ENCODE measurements around the gene MAP3K9.
A peak's percentile ranks its signal among the peaks of the same experiment; 100 is the strongest.
"Not testable (repeated sequence)": the region's sequence is repeated elsewhere in the genome, so short reads cannot be mapped to it uniquely, and the experiment has no call there.

MAP3K9 gene

DNA sequence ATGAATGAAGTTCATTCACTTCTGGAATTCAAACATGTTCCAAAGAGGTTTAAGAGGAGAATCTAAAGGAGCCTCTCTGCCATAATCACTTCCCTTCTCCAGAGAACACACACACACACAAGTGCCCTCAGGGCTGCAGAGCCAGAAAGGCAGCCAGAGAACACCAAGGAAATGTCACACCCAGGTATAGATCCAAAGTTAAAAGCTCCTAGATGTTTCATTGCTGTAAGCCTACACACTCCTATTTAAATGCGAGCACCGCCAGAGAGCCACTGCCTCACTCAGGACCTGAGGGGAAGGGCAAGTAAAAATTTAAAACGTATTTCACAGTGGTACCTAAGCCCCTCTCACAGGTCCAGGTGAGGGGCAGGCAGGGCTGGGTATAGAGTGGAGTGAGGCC, 85.2 kb downstream of the MAP3K9 start:
- no peak for DNase-seq (ENCODE audit: low spot score)

DNA sequence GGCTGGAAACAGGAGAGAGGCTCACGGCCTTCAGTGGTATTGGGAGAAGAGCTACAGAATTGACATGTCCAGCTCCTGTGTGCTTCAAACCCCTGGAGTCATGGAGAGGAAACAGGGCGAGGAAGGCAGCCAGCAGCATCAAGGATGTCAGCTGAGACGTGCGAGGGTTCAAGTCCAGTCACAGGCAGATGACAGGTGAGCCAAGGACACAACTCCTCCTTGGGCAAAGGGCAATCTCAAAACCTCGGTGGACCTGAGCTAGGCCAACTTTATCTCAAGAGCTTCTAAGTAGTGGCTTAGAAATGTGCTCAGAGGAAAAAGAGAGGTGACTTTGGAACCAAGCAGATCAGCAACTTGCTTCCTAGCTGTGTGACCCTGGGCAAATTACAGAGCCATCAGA, 86.0 kb downstream of the MAP3K9 start:
- DNase-seq (ENCODE audit: low spot score): no peak

DNA sequence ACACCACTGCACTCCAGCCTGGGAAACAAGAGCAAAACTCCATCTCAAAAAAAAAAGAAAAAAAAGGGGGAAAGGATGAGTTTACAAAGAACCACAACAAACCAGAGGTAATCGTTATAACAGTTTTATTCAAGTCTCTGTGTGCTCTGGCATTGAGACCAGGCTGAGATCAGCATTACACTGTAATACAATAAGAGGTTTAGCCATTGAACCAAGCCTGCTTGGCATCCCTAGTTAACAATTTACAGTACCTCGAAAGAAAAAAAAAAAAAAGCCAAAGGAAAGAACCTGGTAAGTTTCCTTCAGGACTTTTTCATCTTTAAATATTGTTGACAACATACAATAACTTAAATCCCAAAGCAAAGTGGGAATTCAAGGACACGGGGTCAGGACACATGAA, 86.9 kb downstream of the MAP3K9 start:
- DNase-seq (ENCODE audit: low spot score): no peak

DNA sequence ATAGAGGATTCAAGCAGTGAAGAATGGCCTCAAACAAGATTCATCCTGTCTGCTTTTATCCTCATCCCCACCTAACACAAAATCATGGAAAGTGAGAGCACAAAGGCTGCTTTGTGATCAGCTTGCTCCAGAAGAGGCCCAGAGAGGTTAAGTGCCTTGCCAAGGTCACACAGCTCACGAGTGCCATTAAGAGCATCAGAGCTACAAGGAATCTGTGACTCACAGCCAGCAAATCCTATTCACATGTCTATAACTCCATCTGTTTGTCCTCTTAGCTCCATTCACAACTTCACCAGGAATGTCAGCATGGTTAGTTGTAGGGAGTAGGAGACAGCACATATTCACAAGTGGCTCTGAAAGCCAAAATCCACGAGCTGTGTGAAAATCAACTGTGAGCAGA, 87.8 kb downstream of the MAP3K9 start:
- DNase-seq (ENCODE audit: low spot score): no peak

DNA sequence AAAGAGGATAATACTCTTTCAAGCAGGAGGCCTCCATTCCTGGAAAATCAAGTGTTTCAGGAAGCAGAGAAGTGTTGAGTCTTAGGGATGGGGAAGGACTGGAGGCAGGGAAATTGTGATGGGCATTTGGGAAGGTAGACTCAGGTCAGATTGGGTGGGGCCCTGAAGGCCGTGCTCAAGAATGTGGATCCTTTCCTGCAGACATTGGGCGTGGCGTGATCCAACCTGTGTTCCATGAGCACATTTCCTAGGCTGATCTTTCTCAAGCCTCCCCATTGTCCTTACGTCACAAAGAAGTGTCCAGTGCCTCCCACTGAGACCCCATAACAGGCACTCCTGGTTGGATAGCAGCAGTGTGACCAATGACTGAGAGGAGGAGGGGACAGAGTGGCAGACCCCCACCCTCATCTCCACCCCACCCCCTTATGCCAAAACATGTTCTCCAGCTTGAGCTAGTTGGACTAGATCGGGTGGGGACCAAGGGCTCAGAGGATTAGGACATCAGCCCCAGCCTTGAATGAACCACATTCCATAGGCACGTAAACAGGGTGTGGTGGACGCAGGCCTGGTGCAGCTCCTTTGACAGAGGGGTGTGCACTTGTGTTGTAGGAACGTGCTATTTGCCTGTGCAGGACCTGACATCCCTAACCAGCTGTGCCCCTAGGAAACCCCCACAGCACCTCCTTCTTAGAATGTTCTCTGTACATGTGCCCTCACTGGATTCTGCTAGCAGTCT, 90.8 kb downstream of the MAP3K9 start:
- DNase-seq (ENCODE audit: low spot score): no peak

DNA sequence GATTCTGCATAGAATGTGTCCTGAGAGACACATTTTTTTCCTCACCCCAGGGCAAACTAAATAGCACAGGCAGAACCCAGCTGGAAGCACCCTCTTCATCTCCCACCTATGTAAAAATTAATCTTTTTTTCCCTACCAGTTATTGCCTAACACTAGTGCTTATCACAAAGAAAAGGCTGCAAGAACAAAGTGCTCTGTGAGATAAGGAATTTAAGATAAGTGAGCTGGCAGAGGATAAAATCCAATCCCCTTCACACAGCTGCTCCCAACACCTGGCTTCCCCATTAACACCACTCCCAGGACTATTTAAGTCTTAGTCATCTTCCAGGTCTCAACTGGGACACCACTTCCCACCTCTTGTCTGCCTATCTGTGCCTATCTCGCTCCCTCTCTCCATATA, 92.4 kb downstream of the MAP3K9 start:
- DNase-seq (ENCODE audit: low spot score): no peak

DNA sequence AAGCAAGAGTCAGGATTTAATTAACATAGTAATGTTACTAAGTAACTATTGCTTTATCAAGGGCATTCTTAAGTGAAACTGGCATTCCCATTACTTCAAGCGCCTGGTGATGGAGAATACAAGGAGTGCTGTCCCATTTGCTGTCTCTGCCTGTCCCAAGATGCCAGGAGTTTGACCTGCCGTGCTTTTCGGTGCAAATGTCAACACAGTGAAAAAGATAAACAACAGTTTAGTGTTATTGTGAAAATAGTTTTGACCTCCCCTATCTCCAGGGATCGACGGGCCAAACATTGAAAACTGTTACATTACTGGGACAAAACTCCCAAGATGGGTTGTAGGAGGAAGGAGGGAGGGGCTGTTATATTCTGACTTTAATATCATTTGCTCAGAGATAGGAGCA, 92.8 kb downstream of the MAP3K9 start:
- DNase-seq (ENCODE audit: low spot score): no peak

DNA sequence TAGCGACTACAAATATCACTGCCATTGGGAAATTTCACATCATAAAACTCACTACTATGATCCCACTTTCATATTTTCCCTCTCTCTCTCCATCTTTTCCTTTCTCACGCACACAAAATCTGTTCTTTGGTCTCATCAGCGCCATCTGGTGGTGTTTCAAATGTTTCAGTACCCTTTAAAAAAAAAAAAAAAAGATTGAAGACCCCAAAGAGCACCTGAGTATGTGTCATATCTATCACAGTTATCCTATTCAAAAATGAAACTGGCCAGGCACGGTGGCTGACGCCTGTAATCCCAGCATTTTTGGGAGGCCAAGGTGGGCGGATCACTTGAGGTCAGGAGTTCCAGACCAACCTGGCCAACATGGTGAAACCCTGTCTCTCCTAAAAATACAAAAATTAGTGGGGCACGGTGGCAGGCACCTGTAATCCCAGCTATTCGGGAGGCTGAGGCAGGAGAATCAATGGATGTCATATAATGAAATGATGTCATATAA, 95.2 kb downstream of the MAP3K9 start:
- peak; percentile 12 for DNase-seq (ENCODE audit: low spot score)

DNA sequence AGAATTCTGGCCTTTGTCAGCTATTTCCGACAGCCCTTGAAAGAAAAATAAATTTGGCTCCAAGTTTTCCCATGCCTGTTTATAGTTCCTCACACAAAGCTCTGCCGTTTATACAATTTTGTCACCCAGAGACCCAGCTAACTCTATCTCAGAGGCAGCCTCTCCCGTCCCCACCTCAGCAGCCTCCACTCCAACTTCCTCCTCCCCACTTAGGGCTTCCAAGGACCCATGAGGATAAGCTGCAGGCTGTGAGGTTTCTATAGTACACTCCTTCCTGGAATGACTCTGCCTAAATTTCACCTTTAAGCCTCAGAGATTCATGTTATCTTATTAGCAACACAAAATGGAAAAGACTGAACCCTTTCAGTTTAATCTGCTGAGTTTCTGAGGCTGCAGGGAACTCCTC, 95.8 kb downstream of the MAP3K9 start:
- DNase-seq (ENCODE audit: low spot score): peak; percentile 8

DNA sequence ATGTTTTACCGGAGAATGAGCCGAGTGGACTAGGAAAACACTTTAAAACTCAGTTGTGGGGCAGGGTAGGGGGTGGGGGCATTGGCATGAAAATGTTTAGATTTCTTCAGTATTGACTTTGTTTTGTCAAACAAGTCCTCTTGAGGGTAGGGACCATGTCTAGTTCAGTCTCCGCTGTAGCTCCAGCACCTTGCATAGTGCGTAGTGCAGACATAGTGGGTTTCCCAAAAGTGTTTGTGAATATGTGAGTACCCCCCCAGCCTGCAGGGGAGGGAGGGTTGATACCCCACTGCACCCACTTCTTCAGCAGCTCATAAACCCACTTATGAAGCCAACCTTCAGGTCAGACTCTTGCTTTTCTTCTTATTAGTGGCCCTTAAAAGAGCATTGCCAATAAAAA, 96.2 kb downstream of the MAP3K9 start:
- DNase-seq (ENCODE audit: low spot score): no peak

DNA sequence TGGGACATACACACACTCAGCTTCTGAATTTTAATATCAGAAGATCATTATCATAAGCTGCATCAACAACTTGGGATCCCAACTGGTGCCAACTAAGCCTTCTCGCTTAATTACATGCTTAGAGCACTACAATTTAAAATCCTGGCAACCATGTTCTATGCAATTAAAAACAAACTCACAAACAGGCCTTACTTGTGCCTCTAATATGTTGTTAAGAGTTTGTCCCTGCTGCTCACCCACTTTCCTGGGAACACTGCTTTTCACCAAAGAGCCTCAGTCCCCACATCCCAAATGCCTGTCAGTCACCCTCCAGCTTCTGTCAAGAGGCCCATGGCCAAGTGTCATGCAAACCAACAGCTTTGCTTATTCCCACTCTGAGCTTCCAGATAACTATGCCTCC, 97.9 kb downstream of the MAP3K9 start:
- no peak for DNase-seq (ENCODE audit: low spot score)

DNA sequence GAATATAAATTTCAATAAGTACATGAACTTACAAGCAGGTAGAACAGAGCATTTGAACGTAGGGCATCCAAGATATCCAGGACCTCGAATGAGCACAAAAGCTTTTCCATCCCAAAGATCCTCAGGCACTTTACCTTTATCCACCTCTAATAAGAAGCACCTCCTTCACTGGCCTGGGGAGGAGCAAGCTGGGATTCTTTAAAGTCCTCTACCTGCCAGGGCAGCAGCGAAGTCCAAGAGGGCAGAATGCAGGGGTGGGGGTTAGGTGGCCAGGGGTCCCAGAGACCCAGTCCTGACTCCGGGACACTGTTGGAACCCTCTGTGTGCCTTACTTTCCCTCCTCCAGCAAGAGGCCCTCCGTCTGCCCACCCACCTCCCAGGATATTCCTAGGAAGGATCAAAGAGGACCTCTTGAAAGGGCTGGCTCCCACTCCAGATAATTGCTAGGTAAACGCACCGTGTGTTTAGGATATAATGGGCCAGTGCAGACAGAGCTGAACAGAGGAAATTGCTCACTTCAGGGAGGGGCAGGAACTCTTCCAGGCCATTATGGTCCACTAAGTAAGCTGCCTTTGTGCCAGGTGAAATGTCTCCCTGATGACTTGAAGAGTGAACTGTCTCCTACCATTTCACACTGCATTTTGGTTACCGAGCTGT, 99.5 kb downstream of the MAP3K9 start:
- DNase-seq (ENCODE audit: low spot score): no peak

DNA sequence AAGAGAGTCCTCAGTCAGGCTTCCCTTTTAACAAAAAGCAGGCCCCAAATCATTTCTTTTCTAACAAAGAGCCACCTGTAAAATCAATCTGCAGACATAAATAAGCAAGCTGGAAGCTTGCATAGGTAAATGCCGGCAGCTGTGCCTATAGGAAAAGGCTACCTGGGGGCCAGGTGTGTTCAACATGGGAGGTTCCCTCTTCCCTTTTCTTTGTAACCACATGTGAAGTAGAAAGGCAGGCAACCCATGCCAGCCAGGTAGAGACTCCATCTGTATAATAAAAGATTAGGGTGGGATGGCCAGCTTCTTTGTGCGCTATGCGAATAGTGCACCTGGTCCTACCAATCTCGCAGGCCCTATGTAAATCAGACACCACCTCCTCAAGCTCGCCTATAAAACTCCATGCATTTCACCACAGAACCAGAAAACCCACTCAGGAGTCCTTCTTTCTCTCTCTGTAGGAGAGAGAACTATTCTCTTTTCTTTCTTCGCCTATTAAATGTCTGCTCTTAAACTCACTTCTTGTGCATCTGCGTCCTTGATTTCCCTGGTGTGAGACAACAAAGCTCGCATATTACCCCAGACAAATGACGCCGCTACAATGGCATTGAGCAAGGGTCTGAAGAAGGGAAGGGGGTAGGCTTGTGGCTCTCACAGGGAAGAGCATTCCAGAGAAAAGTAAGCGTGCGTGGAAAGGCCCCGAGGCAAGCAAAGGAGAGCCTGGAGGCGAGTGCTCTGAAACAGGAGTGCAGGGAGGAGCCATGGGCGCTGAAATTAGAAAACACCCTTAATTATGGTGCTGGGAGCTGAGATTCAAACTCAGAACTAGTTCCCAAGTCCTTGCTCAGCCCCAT, 100.4 kb downstream of the MAP3K9 start:
- DNase-seq (ENCODE audit: low spot score): no peak

DNA sequence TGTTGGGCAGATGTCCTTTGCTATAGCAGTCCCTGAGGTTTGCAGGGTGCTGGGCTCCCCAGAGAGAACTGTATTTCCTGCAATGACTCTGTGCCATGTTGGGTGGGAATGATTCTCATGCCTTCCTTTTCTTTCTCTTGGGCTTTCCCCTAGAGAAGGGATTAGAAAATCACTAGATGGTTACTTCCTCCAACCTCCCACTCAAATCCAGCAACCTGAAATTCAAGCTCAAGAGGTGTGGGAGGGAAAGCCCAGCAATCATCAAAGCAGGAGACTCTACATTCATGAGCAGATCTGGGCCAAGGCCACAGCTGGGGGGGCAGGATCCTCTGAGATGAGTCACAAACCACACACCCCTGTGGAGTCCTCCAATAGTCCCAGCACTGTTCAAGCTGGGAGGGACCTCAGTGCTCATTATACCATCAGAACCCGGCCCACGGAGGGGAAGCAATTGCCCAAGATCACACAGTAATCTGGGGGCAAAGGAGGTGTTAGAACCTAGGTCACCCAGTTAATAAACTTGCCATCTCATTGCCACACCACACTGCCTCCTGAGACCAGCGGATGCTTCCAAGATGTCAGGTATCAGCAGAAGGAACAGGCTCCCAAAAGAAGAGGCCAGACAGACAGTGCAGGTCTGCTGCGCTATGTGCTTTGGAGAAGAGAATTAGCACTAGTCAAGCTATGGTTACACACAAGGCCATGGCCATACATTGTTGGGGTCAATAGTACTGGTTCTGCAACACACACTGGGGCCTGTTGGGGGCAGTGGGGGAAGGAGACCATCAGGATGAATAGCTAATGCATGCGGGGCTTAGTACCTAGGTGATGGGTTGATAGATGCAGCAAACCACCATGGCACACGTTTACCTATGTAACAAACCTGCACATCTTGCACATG, 101.9 kb downstream of the MAP3K9 start:
- DNase-seq (ENCODE audit: low spot score): no peak

DNA sequence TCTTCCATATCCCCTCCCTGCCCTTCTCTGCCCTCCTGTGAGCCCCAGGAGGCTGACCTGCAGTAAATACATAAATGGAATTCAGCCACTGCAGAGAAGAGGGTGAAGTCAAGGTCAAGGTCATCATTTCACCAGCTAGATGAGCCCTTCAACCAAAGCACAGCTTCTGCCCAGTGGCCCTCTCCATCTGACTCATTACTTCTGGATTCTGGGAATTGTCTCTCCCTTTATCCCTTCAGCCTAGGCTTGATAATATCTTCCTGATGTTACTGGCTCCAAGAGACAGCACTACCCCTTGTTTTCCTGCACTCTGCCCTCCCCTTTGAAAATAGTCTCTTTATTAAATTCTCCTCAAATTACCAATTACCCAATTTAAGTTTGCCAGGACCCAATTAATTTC, 103.1 kb downstream of the MAP3K9 start:
- DNase-seq (ENCODE audit: low spot score): no peak

DNA sequence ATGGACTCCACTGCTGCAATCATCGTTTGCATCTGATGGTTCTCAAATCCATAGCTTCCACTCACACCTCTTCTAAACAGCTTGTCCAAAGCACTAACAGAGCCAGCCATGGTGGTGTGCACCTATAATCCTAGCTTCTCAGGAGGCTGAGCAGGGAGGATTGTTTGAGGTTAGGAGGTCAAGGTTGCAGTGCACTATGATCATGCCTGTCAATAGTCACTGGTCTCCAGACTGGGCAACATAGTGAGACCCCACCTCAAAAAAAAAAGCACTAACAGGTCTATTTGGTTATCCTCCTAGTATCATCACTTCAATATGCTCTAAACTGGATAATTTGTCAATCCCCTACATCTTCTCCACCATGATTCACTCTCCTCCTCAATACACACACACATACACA, 104.4 kb downstream of the MAP3K9 start:
- no peak for DNase-seq (ENCODE audit: low spot score)

DNA sequence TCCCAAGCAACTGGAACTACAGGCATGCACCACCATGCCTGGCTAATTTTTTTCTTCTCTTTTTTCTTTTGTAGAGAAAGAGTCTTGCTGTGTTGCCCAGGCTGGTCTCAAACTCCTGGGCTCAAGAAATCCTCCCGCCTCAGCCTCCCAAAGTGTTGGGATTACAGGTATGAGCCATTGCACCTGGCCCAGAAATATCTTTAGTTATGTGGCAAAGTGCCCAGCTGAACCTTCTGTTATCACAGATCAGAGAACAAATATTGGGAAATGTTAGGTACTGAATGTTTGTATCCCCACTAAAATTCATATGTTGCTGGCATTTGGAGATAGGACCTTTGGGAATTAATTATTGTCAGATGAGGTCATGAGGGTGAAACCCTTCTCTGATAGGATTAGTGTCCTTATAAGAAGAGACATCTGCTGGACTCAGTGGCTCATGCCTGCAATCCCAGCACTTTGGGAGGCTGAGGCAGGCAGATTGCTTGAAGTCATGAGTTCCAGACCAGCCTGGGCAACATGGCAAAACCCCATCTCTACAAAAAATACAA, 105.6 kb downstream of the MAP3K9 start:
- not testable (repeated sequence) for DNase-seq (ENCODE audit: low spot score)

DNA sequence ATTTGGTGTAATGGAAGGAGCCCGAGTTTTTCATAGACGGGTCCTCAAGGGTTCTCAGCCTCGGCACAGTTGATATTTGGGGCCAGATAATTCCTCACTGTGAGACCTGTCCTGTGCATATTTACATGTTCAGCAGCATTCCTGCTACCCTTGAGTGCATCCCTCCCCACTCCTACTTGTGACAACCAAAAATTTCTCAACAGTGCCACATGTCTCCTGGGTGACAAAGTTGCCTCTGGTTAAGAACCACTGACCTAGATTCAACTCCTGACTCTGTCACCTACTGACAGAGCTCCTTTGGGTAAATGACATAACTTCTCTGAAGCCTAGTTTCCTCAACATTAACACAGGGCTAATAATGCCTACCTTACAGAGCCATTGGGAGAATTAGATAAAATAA, 107.2 kb downstream of the MAP3K9 start:
- no peak for DNase-seq (ENCODE audit: low spot score)

DNA sequence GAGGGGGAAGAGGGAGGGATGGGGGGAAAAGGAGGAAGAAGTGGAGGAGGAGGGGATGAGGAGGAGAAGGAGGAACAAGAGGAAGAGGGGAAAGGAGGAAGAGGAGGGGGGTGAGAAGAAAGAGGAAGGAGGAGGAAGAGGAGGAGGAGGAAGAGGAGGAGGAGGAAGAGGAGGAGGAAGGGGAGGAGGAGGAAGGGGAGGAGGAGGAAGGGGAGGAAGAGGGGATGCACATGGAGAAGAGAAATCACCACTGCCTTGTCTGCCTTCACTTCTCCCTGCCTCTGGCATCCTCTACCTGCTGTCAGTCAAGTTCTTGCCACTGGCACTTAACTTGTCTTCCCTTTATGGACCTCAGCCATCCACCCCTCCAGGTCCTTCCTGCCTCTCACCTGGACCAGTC, 107.7 kb downstream of the MAP3K9 start:
- DNase-seq (ENCODE audit: low spot score): no peak

DNA sequence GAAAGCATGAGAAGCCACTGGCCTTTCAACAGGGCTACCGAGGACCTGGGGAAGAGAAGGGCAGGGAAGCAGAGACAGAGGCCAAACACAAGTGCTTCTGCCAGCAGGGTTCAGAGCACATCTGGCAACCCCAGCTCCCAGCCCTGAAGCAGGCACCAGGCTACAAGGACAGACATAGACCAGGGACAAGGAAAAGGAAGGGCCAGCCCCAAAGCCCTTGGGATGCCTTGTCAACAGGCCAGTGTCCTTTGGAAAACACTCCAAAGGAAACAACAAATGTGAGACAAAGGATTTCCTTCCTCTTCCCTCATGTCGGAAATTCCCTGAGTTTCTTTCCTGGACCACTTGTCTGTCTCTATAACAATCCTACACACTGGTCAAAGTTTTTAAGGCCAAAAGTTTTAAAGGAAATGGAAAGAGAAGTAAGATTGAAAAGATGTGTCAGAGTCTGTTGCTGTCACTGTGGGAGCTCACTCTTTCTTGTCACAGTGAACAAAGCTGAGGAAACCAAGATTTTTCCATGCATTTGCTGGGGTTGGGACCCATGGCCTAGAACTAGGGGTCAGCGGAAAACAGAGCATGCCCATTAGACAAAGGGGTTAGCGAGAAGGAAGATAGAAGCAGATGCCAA, 108.2 kb downstream of the MAP3K9 start:
- DNase-seq (ENCODE audit: low spot score): no peak

DNA sequence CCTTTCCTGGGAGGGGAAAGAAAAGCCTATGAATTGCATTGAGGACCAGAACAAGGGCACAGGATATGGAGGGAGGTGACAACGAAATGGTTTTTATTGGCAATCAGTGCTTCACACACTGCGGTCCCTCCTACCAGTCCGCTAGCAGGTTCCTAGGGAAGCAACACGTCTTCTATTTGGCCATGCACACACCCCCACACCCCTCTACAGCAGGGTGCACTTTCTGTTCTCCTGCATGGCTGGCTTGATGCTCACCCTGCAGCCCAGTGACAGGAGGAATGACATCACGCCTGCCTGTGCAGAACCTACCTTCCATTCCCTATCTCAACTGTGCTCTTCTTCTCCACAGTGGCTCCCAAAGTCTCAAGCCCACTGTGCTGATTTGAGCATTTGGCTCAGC, 109.7 kb downstream of the MAP3K9 start:
- no peak for DNase-seq (ENCODE audit: low spot score)

Data from globus pallidus (tissue), 1 donor.